Cardiac muscle cell (in vitro differentiated cells and primary cell): ENCODE results near the gene HNRNPU. TPM values are rescaled to one million over a fixed set of nuclear protein-coding genes. Genes with fewer than 3 reads are reported as not detected.
A peak's percentile ranks its signal among the peaks of the same experiment; 100 is the strongest.

Experiments
- DNase-seq, 2 donors: peaks; one replicate each; pipeline versions ENCODE4 v3.0.0 to v3.0.0-alpha.2; 2010 to 2017; ENCODE audit warnings: low read depth in 1 of 2, low spot score in 1 of 2
- H3K27ac ChIP-seq: fragments of 200-600 bp; sonication (generic); 2 replicates; pipeline ENCODE4 v1.5.1; 2016
- H3K27me3 ChIP-seq: fragments of 200-600 bp; sonication (generic); 2 replicates; pipeline ENCODE4 v1.6.0; 2016; ENCODE audit warnings: control low read depth
- H3K36me3 ChIP-seq: fragments of 200-600 bp; sonication (generic); 2 replicates; pipeline ENCODE4 v1.5.1; 2016; ENCODE audit warnings: control low read depth
- H3K4me1 ChIP-seq: fragments of 200-600 bp; sonication (generic); 2 replicates; pipeline ENCODE4 v1.8.1; 2017; ENCODE audit warnings: low read depth, mild to moderate bottlenecking, mixed run types
- H3K4me3 ChIP-seq: fragments of 200-600 bp; sonication (generic); 2 replicates; pipeline ENCODE4 v1.5.1; 2016; ENCODE audit warnings: mild to moderate bottlenecking
- H3K9me3 ChIP-seq: fragments of 200-600 bp; sonication (generic); 2 replicates; pipeline ENCODE4 v1.5.1; 2017; ENCODE audit warnings: low read depth, mild to moderate bottlenecking, control low read depth
- CTCF ChIP-seq: IDR thresholded peaks from 2 replicates; pipeline ENCODE4 v1.5.1; 2012; ENCODE audit warnings: low read depth, mild to moderate bottlenecking, low read length
- polyA plus RNA-seq: library from polyadenylated mRNA; unstranded; fragments of >200 nt; fragmentation: Nextera tagmentation; extraction: Ambion mirVana; gene quantifications from 2 replicates; pipeline ENCODE4 v1.2.1, GENCODE V29; 2016
- total RNA-seq: library from RNA; depleted of rRNA; stranded (reverse); fragments of >200 nt; gene quantifications from 2 replicates; pipeline ENCODE4 v1.2.3, GENCODE V29; 2016

The HNRNPU gene
- total and polyA plus RNA-seq, 2 experiments from 2014 or later = 345 to 447 TPM

- TF ChIP-seq CTCF = no peak
- peaks cover 82% of the 10 kb centered on the region for H3K36me3 ChIP-seq
- DNase-seq = no peak
- H3K27me3 ChIP-seq = no peaks in the 10 kb centered on the region
- peaks cover 12% of the 10 kb centered on the region for H3K4me1 ChIP-seq
- no peaks in the 10 kb centered on the region for H3K9me3 ChIP-seq
- H3K27ac ChIP-seq = peak overlapping the region; percentile 38
- H3K4me3 ChIP-seq = no peak overlapping the region
Measured at GRCh38 chr1:244857761-244858160, 6.6 kb downstream of the HNRNPU start.

- no peak for TF ChIP-seq CTCF
- no peaks in the 10 kb centered on the region for H3K4me1 ChIP-seq
- H3K4me3 ChIP-seq = no peak overlapping the region
- peaks cover 99% of the 10 kb centered on the region for H3K36me3 ChIP-seq
- H3K9me3 ChIP-seq = no peaks in the 10 kb centered on the region
- no peaks in the 10 kb centered on the region for H3K27me3 ChIP-seq
- DNase-seq = no peak
- peak overlapping the region; percentile 40 for H3K27ac ChIP-seq
Measured at GRCh38 chr1:244854865-244855578, 9.3 kb downstream of the HNRNPU start.

- Histone ChIP-seq H3K36me3 (peaks cover 97% of the 10 kb centered on the region), H3K27ac (peak overlapping the region; percentile 40), H3K27me3 (no peaks in the 10 kb centered on the region), H3K4me3 (no peak overlapping the region), H3K4me1 (no peaks in the 10 kb centered on the region), H3K9me3 (no peaks in the 10 kb centered on the region)
- no peak for TF ChIP-seq CTCF
- DNase-seq = no peak
Measured at GRCh38 chr1:244854166-244854565, 10.2 kb downstream of the HNRNPU start.

GRCh38 chr1:244852694-244853093 lies 11.6 kb downstream of the HNRNPU start:
- peaks cover 96% of the 10 kb centered on the region for H3K36me3 ChIP-seq
- peak overlapping the region; percentile 22 for H3K27ac ChIP-seq
- TF ChIP-seq CTCF = no peak
- no peak overlapping the region for H3K4me3 ChIP-seq
- no peaks in the 10 kb centered on the region for H3K4me1 ChIP-seq
- no peaks in the 10 kb centered on the region for H3K27me3 ChIP-seq
- no peaks in the 10 kb centered on the region for H3K9me3 ChIP-seq
- no peak for DNase-seq

GRCh38 chr1:244851546-244852231 lies 12.7 kb downstream of the HNRNPU start:
- Histone ChIP-seq H3K4me1 (no peaks in the 10 kb centered on the region), H3K27ac (peak overlapping the region; percentile 22), H3K9me3 (no peaks in the 10 kb centered on the region), H3K4me3 (no peak overlapping the region), H3K36me3 (peaks cover 95% of the 10 kb centered on the region), H3K27me3 (no peaks in the 10 kb centered on the region)
- DNase-seq = no peak
- no peak for TF ChIP-seq CTCF
